Gastrocnemius medialis (tissue), 4 donors: ENCODE results near the gene ZNF576. TPM values are rescaled to one million over a fixed set of nuclear protein-coding genes. Genes with fewer than 3 reads are reported as not detected.

Experiments used
- ATAC-seq, 2 donors: fragments of 150-250 bp; one replicate each; pipeline ENCODE4 v1.9.1; 2016
- DNase-seq, 2 donors: peaks; one replicate each; pipeline ENCODE4 v3.0.0-alpha.2; 2019
- H3K27ac ChIP-seq, 4 donors: fragments of 200-600 bp; sonication (generic); 1 replicate in 1 of 4; 2 replicates in 3 of 4; pipeline ENCODE4 v1.5.1; 2016 to 2018; ENCODE audit warnings: mild to moderate bottlenecking in 2 of 4, moderate library complexity in 1 of 4
- H3K27me3 ChIP-seq, 3 donors: fragments of 200-600 bp; sonication (generic) in 2 of 3; 1 replicate in 1 of 3; 2 replicates in 2 of 3; pipeline versions ENCODE4 v1.5.1 to v1.6.0; 2016 to 2019; ENCODE audit warnings: mild to moderate bottlenecking in 1 of 3, moderate library complexity in 1 of 3
- H3K36me3 ChIP-seq, 2 donors: fragments of 200-600 bp; sonication (generic) in 1 of 2; one replicate each; pipeline ENCODE4 v1.5.1; 2017 to 2018
- H3K4me1 ChIP-seq, 2 donors: fragments of 200-600 bp; sonication (generic) in 1 of 2; one replicate each; pipeline ENCODE4 v1.5.1; 2016 to 2017; ENCODE audit warnings: mild to moderate bottlenecking in 2 of 2
- H3K4me3 ChIP-seq, 4 donors: fragments of 200-600 bp; sonication (generic) in 3 of 4; 1 replicate in 1 of 4; 2 replicates in 3 of 4; pipeline ENCODE4 v1.5.1; 2016 to 2019; ENCODE audit warnings: mild to moderate bottlenecking in 2 of 4
- H3K9me3 ChIP-seq, 3 donors: fragments of 200-600 bp; sonication (generic) in 2 of 3; 1 replicate in 1 of 3; 2 replicates in 2 of 3; pipeline ENCODE4 v1.5.1; 2016 to 2019
- POLR2A ChIP-seq, 2 donors: fragments of 450-650 bp; IDR thresholded peaks; one replicate each; pipeline ENCODE4 v1.6.1; 2017; ENCODE audit warnings: antibody characterized with exemption in 2 of 2, mild to moderate bottlenecking in 2 of 2, moderate library complexity in 2 of 2
- in situ Hi-C, 4 donors: fragments of 200-750 bp; cut with MboI; loops; one replicate each; pipeline versions ENCODE4 v1.15.0 to v1.8.0; 2017; ENCODE audit warnings: low sequenced_read_pairs in 4 of 4
- intact Hi-C: fragments of 100-400 bp; cut with DNase I; formaldehyde crosslinking; loops from one replicate; pipeline ENCODE4 v1.15.1; 2023; ENCODE audit warnings: low total_unique reads
- total RNA-seq, 4 donors: library from RNA; depleted of rRNA; stranded (reverse); fragments of >200 nt; gene quantifications; one replicate each; pipeline versions ENCODE4 v1.1.0 to v1.2.3, GENCODE V29; 2016
- TF ChIP-seq, protein P1 (sequence below), 5 experiments: fragments of 450-650 bp in 3 of 5; fragments of 200-600 bp in 2 of 5; sonication (generic) in 2 of 5; IDR thresholded peaks in 4 of 5; conservative IDR thresholded peaks in 1 of 5; 1 replicate in 4 of 5; 2 replicates in 1 of 5; pipeline ENCODE4 v1.5.1; 2016 to 2019; ENCODE audit warnings: antibody characterized with exemption in 5 of 5, mild to moderate bottlenecking in 3 of 5, moderate library complexity in 3 of 5

ZNF576 gene
- total RNA-seq, 4 donors from 2014 or later, result 6.9 to 19.8 (median 11.6) TPM

GRCh38 chr19:43611788-43612187 is 15.4 kb downstream of the ZNF576 start, which contains the start of gene SRRM5:
TSS of gene SRRM5 (plus strand) at chr19:43612088. CDS start at chr19:43612122, 34 bp downstream.
- H3K36me3 ChIP-seq, result peaks cover 0 to 16% of the 10 kb centered on the region in 2 donors
- ATAC-seq, result no peak
- H3K27ac ChIP-seq, result no peak within 1 kb of the TSS

GRCh38 chr19:43612374-43612773 is 16.0 kb downstream of the ZNF576 start:
- H3K9me3 ChIP-seq, result no peaks in the 10 kb centered on the region
- H3K27me3 ChIP-seq, result no peaks in the 10 kb centered on the region
- no peak for DNase-seq
- peaks cover 0 to 16% of the 10 kb centered on the region in 2 donors for H3K36me3 ChIP-seq
- no peak for ATAC-seq
- no peak for TF ChIP-seq POLR2A (IDR thresholded peaks at IDR 0.05)
- TF ChIP-seq, protein P1, sequence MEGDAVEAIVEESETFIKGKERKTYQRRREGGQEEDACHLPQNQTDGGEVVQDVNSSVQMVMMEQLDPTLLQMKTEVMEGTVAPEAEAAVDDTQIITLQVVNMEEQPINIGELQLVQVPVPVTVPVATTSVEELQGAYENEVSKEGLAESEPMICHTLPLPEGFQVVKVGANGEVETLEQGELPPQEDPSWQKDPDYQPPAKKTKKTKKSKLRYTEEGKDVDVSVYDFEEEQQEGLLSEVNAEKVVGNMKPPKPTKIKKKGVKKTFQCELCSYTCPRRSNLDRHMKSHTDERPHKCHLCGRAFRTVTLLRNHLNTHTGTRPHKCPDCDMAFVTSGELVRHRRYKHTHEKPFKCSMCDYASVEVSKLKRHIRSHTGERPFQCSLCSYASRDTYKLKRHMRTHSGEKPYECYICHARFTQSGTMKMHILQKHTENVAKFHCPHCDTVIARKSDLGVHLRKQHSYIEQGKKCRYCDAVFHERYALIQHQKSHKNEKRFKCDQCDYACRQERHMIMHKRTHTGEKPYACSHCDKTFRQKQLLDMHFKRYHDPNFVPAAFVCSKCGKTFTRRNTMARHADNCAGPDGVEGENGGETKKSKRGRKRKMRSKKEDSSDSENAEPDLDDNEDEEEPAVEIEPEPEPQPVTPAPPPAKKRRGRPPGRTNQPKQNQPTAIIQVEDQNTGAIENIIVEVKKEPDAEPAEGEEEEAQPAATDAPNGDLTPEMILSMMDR (IDR thresholded peaks at IDR 0.05 in 4 of 5, conservative IDR thresholded peaks at IDR 0.05 in 1 of 5), result no peak
- no peaks in the 10 kb centered on the region for H3K4me1 ChIP-seq
- in situ Hi-C loops (no loop called here), intact Hi-C loops (no loop called here)
- no peak overlapping the region for H3K4me3 ChIP-seq
- H3K27ac ChIP-seq, result no peak overlapping the region

More at GRCh38 chr19:43611788-43612187, 15.4 kb downstream of the ZNF576 start, which contains the start of gene SRRM5:
- DNase-seq, result no peak
- no peaks in the 10 kb centered on the region for H3K9me3 ChIP-seq
- TF ChIP-seq, protein P1 (IDR thresholded peaks at IDR 0.05 in 4 of 5, conservative IDR thresholded peaks at IDR 0.05 in 1 of 5), result no peak
- TF ChIP-seq POLR2A (IDR thresholded peaks at IDR 0.05), result no peak
- H3K27me3 ChIP-seq, result no peaks in the 10 kb centered on the region
- H3K4me3 ChIP-seq, result no peak within 1 kb of the TSS
- intact Hi-C loops, result no loop called here
- in situ Hi-C loops, result no loop called here
- H3K4me1 ChIP-seq, result no peaks in the 10 kb centered on the region

GRCh38 chr19:43616306-43616705 is 19.9 kb downstream of the ZNF576 start:
- H3K4me3 ChIP-seq, result no peak overlapping the region
- H3K4me1 ChIP-seq, result peaks cover 8 to 19% of the 10 kb centered on the region in 2 donors
- in situ Hi-C loops (no loop called here), intact Hi-C loops (loop anchor here (5.0 kb wide), 1 partner anchor 44 kb away; no protein-coding TSS in a partner anchor)
- no peaks in the 10 kb centered on the region for H3K9me3 ChIP-seq
- peaks cover 0 to 16% of the 10 kb centered on the region in 2 donors for H3K36me3 ChIP-seq
- H3K27me3 ChIP-seq, result no peaks in the 10 kb centered on the region
- ATAC-seq, result no peak
- H3K27ac ChIP-seq, result no peak overlapping the region
- no peak for DNase-seq
- TF ChIP-seq POLR2A (IDR thresholded peaks at IDR 0.05), result no peak
- TF ChIP-seq, protein P1 (IDR thresholded peaks at IDR 0.05 in 4 of 5, conservative IDR thresholded peaks at IDR 0.05 in 1 of 5), result no peak

GRCh38 chr19:43616954-43617353 is 20.6 kb downstream of the ZNF576 start:
- peaks cover 8 to 19% of the 10 kb centered on the region in 2 donors for H3K4me1 ChIP-seq
- no peak for ATAC-seq
- no peaks in the 10 kb centered on the region for H3K27me3 ChIP-seq
- TF ChIP-seq, protein P1 (IDR thresholded peaks at IDR 0.05 in 4 of 5, conservative IDR thresholded peaks at IDR 0.05 in 1 of 5), result no peak
- TF ChIP-seq POLR2A (IDR thresholded peaks at IDR 0.05), result no peak
- no peak overlapping the region for H3K27ac ChIP-seq
- no peak for DNase-seq
- peaks cover 0 to 16% of the 10 kb centered on the region in 2 donors for H3K36me3 ChIP-seq
- in situ Hi-C loops, result no loop called here
- no peak overlapping the region for H3K4me3 ChIP-seq
- intact Hi-C loops, result loop anchor here (5.0 kb wide), 1 partner anchor 45 kb away; no protein-coding TSS in a partner anchor
- H3K9me3 ChIP-seq, result no peaks in the 10 kb centered on the region

DNA sequence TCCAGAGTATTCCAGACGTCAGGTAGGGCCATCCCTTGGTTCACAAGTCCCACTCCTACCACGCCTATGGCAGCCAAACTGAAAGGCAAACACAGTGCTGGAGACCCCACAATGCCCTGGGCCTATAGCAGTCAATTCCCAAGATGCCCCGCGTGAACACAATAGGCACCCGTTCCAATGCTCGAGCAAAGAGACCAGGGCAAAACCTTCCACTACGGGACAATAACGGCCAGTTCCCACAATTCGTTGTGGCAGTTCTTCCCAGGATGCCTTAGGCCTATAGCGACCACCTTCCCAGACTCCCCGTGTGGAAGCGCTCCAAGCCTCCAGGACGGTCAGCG is 22.5 kb downstream of the ZNF576 start:
- ATAC-seq, result peak; percentile 36 to 40
- DNase-seq, result no peak
- Histone ChIP-seq H3K27ac (peak overlapping the region; percentile 90 to 96 (median 94)), H3K9me3 (no peaks in the 10 kb centered on the region), H3K4me1 (peaks cover 8 to 19% of the 10 kb centered on the region in 2 donors), H3K36me3 (peaks cover 0 to 1% of the 10 kb centered on the region in 2 donors), H3K4me3 (peak overlapping the region; percentile 82 to 99 (median 90)), H3K27me3 (no peaks in the 10 kb centered on the region)
- intact Hi-C loops (loop anchor here (1.0 to 5.0 kb wide), 2 partner anchors 23 to 47 kb away; partner anchors contain the start of genes IRGQ and ZNF576), in situ Hi-C loops (no loop called here)
- no peak for TF ChIP-seq POLR2A (IDR thresholded peaks at IDR 0.05)
- TF ChIP-seq, protein P1 (IDR thresholded peaks at IDR 0.05 in 4 of 5, conservative IDR thresholded peaks at IDR 0.05 in 1 of 5), result no peak
